ENCODE measurements around the gene AP3S2.
"Not testable (repeated sequence)": the region's sequence is repeated elsewhere in the genome, so short reads cannot be mapped to it uniquely, and the experiment has no call there.

AP3S2 gene

GRCh38 chr15:89863918-89864317 is 29.9 kb downstream of the AP3S2 start:
- Histone ChIP-seq H3K9ac (ENCODE audit: insufficient read length, low read depth) (no peak overlapping the region), H3K4me3 (ENCODE audit: insufficient read length, low read depth) (no peak overlapping the region), H3K4me1 (ENCODE audit: insufficient read depth, insufficient read length) (no peaks in the 10 kb centered on the region), H3K9me3 (ENCODE audit: insufficient read depth, low read length) (no peaks in the 10 kb centered on the region; the same call in 1 of the 2 replicates), H3K27me3 (ENCODE audit: insufficient read depth, insufficient read length) (no peaks in the 10 kb centered on the region), H3K36me3 (ENCODE audit: insufficient read depth, insufficient read length, low read length) (peaks cover 45% of the 10 kb centered on the region)
- no peak for DNase-seq (ENCODE audit: low read depth, low spot score)
- TF ChIP-seq SUZ12 (IDR thresholded peaks at IDR 0.05; ENCODE audit: extremely low read depth, insufficient read depth, insufficient read length) (no peak), YY1 (IDR thresholded peaks at IDR 0.05; ENCODE audit: insufficient read depth, insufficient read length) (no peak), ZNF274 (IDR thresholded peaks at IDR 0.05; ENCODE audit: low read depth, low read length) (no peak)

- Histone ChIP-seq H3K4me1 (ENCODE audit: insufficient read depth, insufficient read length) (no peaks in the 10 kb centered on the region), H3K27me3 (ENCODE audit: insufficient read depth, insufficient read length) (no peaks in the 10 kb centered on the region), H3K9ac (ENCODE audit: insufficient read length, low read depth) (no peak overlapping the region), H3K9me3 (ENCODE audit: insufficient read depth, low read length) (peaks cover 4% of the 10 kb centered on the region; the same call in 1 of the 2 replicates), H3K4me3 (ENCODE audit: insufficient read length, low read depth) (no peak overlapping the region), H3K36me3 (ENCODE audit: insufficient read depth, insufficient read length, low read length) (peaks cover 44% of the 10 kb centered on the region)
- DNase-seq (ENCODE audit: low read depth, low spot score) = no peak
- TF ChIP-seq YY1 (IDR thresholded peaks at IDR 0.05; ENCODE audit: insufficient read depth, insufficient read length) = no peak
- TF ChIP-seq ZNF274 (IDR thresholded peaks at IDR 0.05; ENCODE audit: low read depth, low read length) = no peak
- TF ChIP-seq SUZ12 (IDR thresholded peaks at IDR 0.05; ENCODE audit: extremely low read depth, insufficient read depth, insufficient read length) = no peak
These were observed 32.9 kb downstream of the AP3S2 start for GRCh38 chr15:89860891-89861290.

- DNase-seq (ENCODE audit: low read depth, low spot score) = no peak
- Histone ChIP-seq H3K4me1 (ENCODE audit: insufficient read depth, insufficient read length) (no peaks in the 10 kb centered on the region), H3K9me3 (ENCODE audit: insufficient read depth, low read length) (peaks cover 5% of the 10 kb centered on the region; the same call in 1 of the 2 replicates), H3K4me3 (ENCODE audit: insufficient read length, low read depth) (no peak overlapping the region), H3K27me3 (ENCODE audit: insufficient read depth, insufficient read length) (no peaks in the 10 kb centered on the region), H3K9ac (ENCODE audit: insufficient read length, low read depth) (no peak overlapping the region), H3K36me3 (ENCODE audit: insufficient read depth, insufficient read length, low read length) (peaks cover 42% of the 10 kb centered on the region)
- no peak for TF ChIP-seq YY1 (IDR thresholded peaks at IDR 0.05; ENCODE audit: insufficient read depth, insufficient read length)
- TF ChIP-seq SUZ12 (IDR thresholded peaks at IDR 0.05; ENCODE audit: extremely low read depth, insufficient read depth, insufficient read length) = no peak
- no peak for TF ChIP-seq ZNF274 (IDR thresholded peaks at IDR 0.05; ENCODE audit: low read depth, low read length)
These were observed 33.4 kb downstream of the AP3S2 start for GRCh38 chr15:89860431-89860830.

- H3K36me3 ChIP-seq (ENCODE audit: insufficient read depth, insufficient read length, low read length) = peaks cover 36% of the 10 kb centered on the region
- H3K4me1 ChIP-seq (ENCODE audit: insufficient read depth, insufficient read length) = no peaks in the 10 kb centered on the region
- H3K9ac ChIP-seq (ENCODE audit: insufficient read length, low read depth) = no peak overlapping the region
- no peak for DNase-seq (ENCODE audit: low read depth, low spot score)
- H3K4me3 ChIP-seq (ENCODE audit: insufficient read length, low read depth) = no peak overlapping the region
- no peaks in the 10 kb centered on the region for H3K27me3 ChIP-seq (ENCODE audit: insufficient read depth, insufficient read length)
- H3K9me3 ChIP-seq (ENCODE audit: insufficient read depth, low read length) = peaks cover 5% of the 10 kb centered on the region; the same call in 1 of the 2 replicates
- TF ChIP-seq ZNF274 (IDR thresholded peaks at IDR 0.05; ENCODE audit: low read depth, low read length) (no peak), YY1 (IDR thresholded peaks at IDR 0.05; ENCODE audit: insufficient read depth, insufficient read length) (no peak), SUZ12 (IDR thresholded peaks at IDR 0.05; ENCODE audit: extremely low read depth, insufficient read depth, insufficient read length) (no peak)
These were observed 34.9 kb downstream of the AP3S2 start for GRCh38 chr15:89858661-89859458.

GRCh38 chr15:89857673-89858072 is 36.1 kb downstream of the AP3S2 start:
- Histone ChIP-seq H3K4me1 (ENCODE audit: insufficient read depth, insufficient read length) (no peaks in the 10 kb centered on the region), H3K9ac (ENCODE audit: insufficient read length, low read depth) (no peak overlapping the region), H3K27me3 (ENCODE audit: insufficient read depth, insufficient read length) (no peaks in the 10 kb centered on the region), H3K4me3 (ENCODE audit: insufficient read length, low read depth) (no peak overlapping the region), H3K36me3 (ENCODE audit: insufficient read depth, insufficient read length, low read length) (peaks cover 35% of the 10 kb centered on the region), H3K9me3 (ENCODE audit: insufficient read depth, low read length) (peaks cover 10% of the 10 kb centered on the region; the same call in 1 of the 2 replicates)
- no peak for TF ChIP-seq YY1 (IDR thresholded peaks at IDR 0.05; ENCODE audit: insufficient read depth, insufficient read length)
- TF ChIP-seq ZNF274 (IDR thresholded peaks at IDR 0.05; ENCODE audit: low read depth, low read length) = no peak
- TF ChIP-seq SUZ12 (IDR thresholded peaks at IDR 0.05; ENCODE audit: extremely low read depth, insufficient read depth, insufficient read length) = no peak
- DNase-seq (ENCODE audit: low read depth, low spot score) = no peak

GRCh38 chr15:89855948-89856347 is 37.8 kb downstream of the AP3S2 start:
- H3K9me3 ChIP-seq (ENCODE audit: insufficient read depth, low read length) = peaks cover 10% of the 10 kb centered on the region; the same call in 1 of the 2 replicates
- H3K4me1 ChIP-seq (ENCODE audit: insufficient read depth, insufficient read length) = no peaks in the 10 kb centered on the region
- H3K4me3 ChIP-seq (ENCODE audit: insufficient read length, low read depth) = no peak overlapping the region
- peaks cover 36% of the 10 kb centered on the region for H3K36me3 ChIP-seq (ENCODE audit: insufficient read depth, insufficient read length, low read length)
- TF ChIP-seq ZNF274 (IDR thresholded peaks at IDR 0.05; ENCODE audit: low read depth, low read length) (no peak), SUZ12 (IDR thresholded peaks at IDR 0.05; ENCODE audit: extremely low read depth, insufficient read depth, insufficient read length) (no peak), YY1 (IDR thresholded peaks at IDR 0.05; ENCODE audit: insufficient read depth, insufficient read length) (no peak)
- DNase-seq (ENCODE audit: low read depth, low spot score) = no peak
- H3K27me3 ChIP-seq (ENCODE audit: insufficient read depth, insufficient read length) = no peaks in the 10 kb centered on the region
- H3K9ac ChIP-seq (ENCODE audit: insufficient read length, low read depth) = no peak overlapping the region

GRCh38 chr15:89854863-89855262 is 38.9 kb downstream of the AP3S2 start:
- H3K36me3 ChIP-seq (ENCODE audit: insufficient read depth, insufficient read length, low read length) = peaks cover 34% of the 10 kb centered on the region
- H3K4me3 ChIP-seq (ENCODE audit: insufficient read length, low read depth); H3K9me3 ChIP-seq (ENCODE audit: insufficient read depth, low read length); H3K4me1 ChIP-seq (ENCODE audit: insufficient read depth, insufficient read length); H3K27me3 ChIP-seq (ENCODE audit: insufficient read depth, insufficient read length); H3K9ac ChIP-seq (ENCODE audit: insufficient read length, low read depth); DNase-seq (ENCODE audit: low read depth, low spot score): not testable (repeated sequence)

Data from NT2/D1 (cell line).